ENCODE data around the gene HACE1.
"Not testable (repeated sequence)": the region's sequence is repeated elsewhere in the genome, so short reads cannot be mapped to it uniquely, and the experiment has no call there.

HACE1 gene
- total RNA-seq, result 32.6 to 38.8 reads per million in 2 donors

GRCh38 chr6:104859225-104860146, at the start of gene HACE1:
Gene HACE1 (minus strand): TSS chr6:104859919. CDS start chr6:104859642, 277 bp downstream.
- peak; percentile 67 for DNase-seq

- DNase-seq, result no peak
Observed at GRCh38 chr6:104908888-104909525, 49.3 kb upstream of the HACE1 start.

GRCh38 chr6:104908031-104908887, 48.5 kb upstream of the HACE1 start:
- no peak for DNase-seq

GRCh38 chr6:104898893-104899292, 39.2 kb upstream of the HACE1 start:
- not testable (repeated sequence) for DNase-seq

GRCh38 chr6:104896914-104897313, 37.2 kb upstream of the HACE1 start:
- DNase-seq, result no peak

- no peak for DNase-seq
Observed at GRCh38 chr6:104888066-104888465, 28.3 kb upstream of the HACE1 start.

- no peak for DNase-seq
Observed at GRCh38 chr6:104887350-104887749, 27.6 kb upstream of the HACE1 start.

GRCh38 chr6:104885518-104886043, 25.9 kb upstream of the HACE1 start:
- no peak for DNase-seq

- DNase-seq, result no peak
Observed at GRCh38 chr6:104884867-104885517, 25.3 kb upstream of the HACE1 start.

GRCh38 chr6:104881964-104882668, 22.4 kb upstream of the HACE1 start:
- no peak for DNase-seq

GRCh38 chr6:104862456-104862855, 2.7 kb upstream of the HACE1 start:
- DNase-seq, result no peak

- DNase-seq, result no peak
Observed at GRCh38 chr6:104860221-104860620, 502 bp upstream of the HACE1 start.

- no peak for DNase-seq
Observed at GRCh38 chr6:104858642-104859041, 1.1 kb downstream of the HACE1 start.

- no peak for DNase-seq
Observed at GRCh38 chr6:104855507-104855906, 4.2 kb downstream of the HACE1 start.

- not testable (repeated sequence) for DNase-seq
Observed at GRCh38 chr6:104847721-104848120, 12.0 kb downstream of the HACE1 start.

GRCh38 chr6:104843229-104843628, 16.5 kb downstream of the HACE1 start:
- no peak for DNase-seq

- DNase-seq, result no peak
Observed at GRCh38 chr6:104837158-104837557, 22.6 kb downstream of the HACE1 start.

GRCh38 chr6:104836479-104837020, 23.2 kb downstream of the HACE1 start:
- DNase-seq, result not testable (repeated sequence)

GRCh38 chr6:104835782-104836181, 23.9 kb downstream of the HACE1 start:
- DNase-seq, result no peak

GRCh38 chr6:104829183-104829958, 30.3 kb downstream of the HACE1 start:
- DNase-seq, result no peak

All from activated gamma-delta T cell (primary cell).